BE2C (cell line): Measurements from ENCODE around the gene ASCC3.
"Not testable (repeated sequence)": the region's sequence is repeated elsewhere in the genome, so short reads cannot be mapped to it uniquely, and the experiment has no call there.

Experiments
- DNase-seq: peaks from one replicate; pipeline ENCODE4 v3.0.0-alpha.2; 2020
- H3K27me3 ChIP-seq: fragments of 250-450 bp; sonication (Bioruptor Pico); 2 replicates; pipeline ENCODE4 v1.5.1; 2020; ENCODE audit warnings: mild to moderate bottlenecking
- H3K36me3 ChIP-seq: fragments of 250-450 bp; sonication (Bioruptor Pico); 2 replicates; pipeline ENCODE4 v1.5.1; 2020; ENCODE audit warnings: mild to moderate bottlenecking
- H3K4me1 ChIP-seq: fragments of 250-450 bp; sonication (Bioruptor Pico); 2 replicates; pipeline ENCODE4 v1.5.1; 2020
- H3K4me3 ChIP-seq: 2 replicates; pipeline ENCODE4 v1.5.1; 2011; ENCODE audit warnings: low read depth, low read length
- H3K9me3 ChIP-seq: fragments of 250-450 bp; sonication (Bioruptor Pico); 2 replicates; pipeline ENCODE4 v1.5.1; 2020
- CTCF ChIP-seq: IDR thresholded peaks from 2 replicates; pipeline ENCODE4 v1.5.1; 2012; ENCODE audit warnings: mild to moderate bottlenecking, low read depth, low read length

The ASCC3 gene

DNA sequence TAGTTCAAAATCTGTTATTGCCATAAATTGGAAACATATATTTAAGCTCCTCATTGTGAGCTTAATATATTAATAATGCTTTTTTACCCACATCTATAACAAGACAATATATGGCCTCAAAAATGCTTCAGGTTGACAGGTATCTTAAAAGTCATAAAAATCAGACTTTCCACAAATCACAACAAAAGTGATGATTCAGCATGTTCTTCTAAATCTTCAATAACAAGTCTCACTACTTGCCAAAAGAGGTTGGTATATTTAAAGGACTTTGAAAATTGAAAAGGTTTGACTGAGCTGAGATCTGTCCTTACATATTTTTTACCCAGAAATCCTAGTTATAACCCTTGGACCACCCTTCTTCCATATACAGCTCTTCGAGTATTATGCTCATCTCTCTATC, 41.7 kb downstream of the ASCC3 start:
- H3K27me3 ChIP-seq: no peaks in the 10 kb centered on the region
- no peak for DNase-seq
- TF ChIP-seq CTCF: no peak
- H3K4me1 ChIP-seq: no peaks in the 10 kb centered on the region
- peaks cover 4% of the 10 kb centered on the region; the same call in 1 of the 2 replicates for H3K36me3 ChIP-seq
- H3K4me3 ChIP-seq: no peak overlapping the region
- H3K9me3 ChIP-seq: no peaks in the 10 kb centered on the region

DNA sequence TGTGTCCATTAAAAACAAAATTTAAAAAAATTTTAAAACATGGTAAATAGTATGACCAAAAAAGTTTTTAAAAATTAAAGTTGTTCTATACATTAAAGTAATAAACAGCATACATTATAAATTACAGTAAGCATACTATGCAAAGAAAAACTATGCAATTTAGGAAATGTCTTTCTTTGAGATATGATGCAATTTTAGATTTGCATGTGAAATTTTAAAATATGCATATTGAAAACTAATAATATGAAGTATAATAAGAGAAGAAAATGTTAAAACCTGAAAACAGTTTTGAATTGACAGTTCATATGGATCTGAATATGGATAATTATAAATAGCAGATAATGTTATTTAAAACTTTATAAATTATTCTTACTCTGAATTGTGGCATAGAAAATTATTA, 43.1 kb downstream of the ASCC3 start:
- DNase-seq: no peak
- Histone ChIP-seq H3K27me3 (no peaks in the 10 kb centered on the region), H3K36me3 (peaks cover 4% of the 10 kb centered on the region; the same call in 1 of the 2 replicates), H3K4me3 (no peak overlapping the region), H3K4me1 (no peaks in the 10 kb centered on the region), H3K9me3 (no peaks in the 10 kb centered on the region)
- TF ChIP-seq CTCF: no peak

GRCh38 chr6:100833972-100834574, 47.1 kb downstream of the ASCC3 start:
- no peak for TF ChIP-seq CTCF
- Histone ChIP-seq H3K4me1 (no peaks in the 10 kb centered on the region), H3K4me3 (no peak overlapping the region), H3K27me3 (no peaks in the 10 kb centered on the region), H3K36me3 (peaks cover 4% of the 10 kb centered on the region; the same call in 1 of the 2 replicates), H3K9me3 (no peaks in the 10 kb centered on the region)
- DNase-seq: no peak

- not testable (repeated sequence) for H3K36me3 ChIP-seq, H3K9me3 ChIP-seq, DNase-seq, H3K4me3 ChIP-seq, H3K27me3 ChIP-seq, H3K4me1 ChIP-seq
These were observed 52.0 kb downstream of the ASCC3 start for GRCh38 chr6:100829077-100829595.

- no peak overlapping the region for H3K4me3 ChIP-seq
- no peaks in the 10 kb centered on the region for H3K4me1 ChIP-seq
- no peak for DNase-seq
- H3K27me3 ChIP-seq: no peaks in the 10 kb centered on the region
- H3K36me3 ChIP-seq: no peaks in the 10 kb centered on the region
- H3K9me3 ChIP-seq: no peaks in the 10 kb centered on the region
- no peak for TF ChIP-seq CTCF
These were observed 58.1 kb downstream of the ASCC3 start for GRCh38 chr6:100823041-100823440.

DNA sequence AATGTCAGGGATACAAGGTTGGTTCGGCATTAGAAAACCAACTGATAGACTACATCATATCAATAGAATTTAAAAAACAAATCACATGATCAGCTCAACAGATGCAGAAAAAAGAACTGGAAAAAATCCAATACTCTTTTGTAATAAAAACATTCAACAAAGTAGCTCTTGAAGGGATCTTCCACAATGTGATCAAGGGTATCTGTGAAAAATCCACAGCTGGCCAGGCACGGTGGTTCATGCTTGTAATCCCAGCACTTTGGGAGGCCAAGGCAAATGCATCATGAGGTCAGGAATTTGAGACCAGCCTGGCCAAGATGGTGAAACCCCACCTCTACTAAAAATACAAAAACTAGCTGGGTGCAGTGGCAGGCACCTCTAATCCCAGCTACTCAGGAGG, 63.1 kb downstream of the ASCC3 start:
- no peaks in the 10 kb centered on the region for H3K36me3 ChIP-seq
- no peaks in the 10 kb centered on the region for H3K27me3 ChIP-seq
- H3K4me3 ChIP-seq: no peak overlapping the region
- no peak for DNase-seq
- H3K9me3 ChIP-seq: peaks cover 2% of the 10 kb centered on the region; the same call in 1 of the 2 replicates
- no peaks in the 10 kb centered on the region for H3K4me1 ChIP-seq
- TF ChIP-seq CTCF: no peak

DNA sequence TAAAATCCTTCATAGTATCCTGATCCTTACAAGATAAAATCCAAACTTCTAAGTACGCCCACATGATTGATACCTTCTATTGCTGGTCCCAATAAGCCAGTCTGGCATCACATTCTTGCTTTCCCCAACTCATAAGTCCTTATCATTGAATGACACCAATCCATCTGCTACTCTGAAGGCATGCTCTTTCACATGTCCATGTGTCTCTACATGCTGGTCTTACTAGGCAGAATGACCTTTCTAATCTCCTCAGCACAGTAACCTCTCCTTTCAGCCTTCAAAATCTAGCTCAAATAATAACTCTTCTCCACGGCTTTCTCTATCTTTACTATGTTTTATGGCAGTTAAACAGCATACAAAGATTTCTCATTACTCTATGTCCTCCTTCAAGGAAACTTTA, 71.1 kb downstream of the ASCC3 start:
- Histone ChIP-seq H3K27me3 (no peaks in the 10 kb centered on the region), H3K36me3 (no peaks in the 10 kb centered on the region), H3K9me3 (no peaks in the 10 kb centered on the region), H3K4me1 (no peaks in the 10 kb centered on the region), H3K4me3 (no peak overlapping the region)
- no peak for DNase-seq
- no peak for TF ChIP-seq CTCF
